ENCODE measurements around the gene GARIN5A.

GARIN5A gene

GRCh38 chr19:50500753-50501151 lies 24.1 kb upstream of the GARIN5A start:
- Histone ChIP-seq H3K79me2 (ENCODE audit: control insufficient read depth, low read length) (no peaks in the 10 kb centered on the region), H3K4me1 (ENCODE audit: control insufficient read depth, low read length) (peaks cover 4% of the 10 kb centered on the region; the same call in 1 of the 2 replicates), H3K9me3 (ENCODE audit: control insufficient read depth, insufficient read depth, low read length) (no peaks in the 10 kb centered on the region), H3K27me3 (ENCODE audit: control insufficient read depth, low read length) (no peaks in the 10 kb centered on the region), H4K20me1 (ENCODE audit: control insufficient read depth, insufficient read depth, low read depth, low read length) (no peaks in the 10 kb centered on the region), H3K27ac (ENCODE audit: low read depth, low read length) (no peak overlapping the region), H3K4me2 (ENCODE audit: low read length) (no peak overlapping the region), H3K36me3 (ENCODE audit: control insufficient read depth, low read length) (no peaks in the 10 kb centered on the region), H3K9me2 (replicated peaks; ENCODE audit: control insufficient read depth, low read length) (no peaks in the 10 kb centered on the region), H3F3A (ENCODE audit: control insufficient read depth, insufficient read depth) (no peaks in the 10 kb centered on the region), H3K4me3 (ENCODE audit: low read length) (no peak overlapping the region)
- TF ChIP-seq EZH2phosphoT487 (IDR thresholded peaks at IDR 0.05; ENCODE audit: borderline replicate concordance, low read length) = no peak
- no peak for TF ChIP-seq CTCF (IDR thresholded peaks at IDR 0.05; ENCODE audit: low read depth, low read length, poor library complexity, severe bottlenecking)

- TF ChIP-seq CTCF (IDR thresholded peaks at IDR 0.05; ENCODE audit: low read depth, low read length, poor library complexity, severe bottlenecking) = no peak
- no peak for TF ChIP-seq EZH2phosphoT487 (IDR thresholded peaks at IDR 0.05; ENCODE audit: borderline replicate concordance, low read length)
- no peaks in the 10 kb centered on the region for H3F3A ChIP-seq (ENCODE audit: control insufficient read depth, insufficient read depth)
- no peaks in the 10 kb centered on the region for H3K79me2 ChIP-seq (ENCODE audit: control insufficient read depth, low read length)
- no peaks in the 10 kb centered on the region for H3K27me3 ChIP-seq (ENCODE audit: control insufficient read depth, low read length)
- no peaks in the 10 kb centered on the region for H4K20me1 ChIP-seq (ENCODE audit: control insufficient read depth, insufficient read depth, low read depth, low read length)
- peaks cover 4% of the 10 kb centered on the region; the same call in 1 of the 2 replicates for H3K4me1 ChIP-seq (ENCODE audit: control insufficient read depth, low read length)
- no peaks in the 10 kb centered on the region for H3K9me3 ChIP-seq (ENCODE audit: control insufficient read depth, insufficient read depth, low read length)
- H3K9me2 ChIP-seq (replicated peaks; ENCODE audit: control insufficient read depth, low read length) = no peaks in the 10 kb centered on the region
- no peak overlapping the region for H3K4me3 ChIP-seq (ENCODE audit: low read length)
- no peaks in the 10 kb centered on the region for H3K36me3 ChIP-seq (ENCODE audit: control insufficient read depth, low read length)
- H3K27ac ChIP-seq (ENCODE audit: low read depth, low read length) = no peak overlapping the region
- no peak overlapping the region for H3K4me2 ChIP-seq (ENCODE audit: low read length)
These were observed 23.6 kb upstream of the GARIN5A start for GRCh38 chr19:50500060-50500752.

GRCh38 chr19:50498219-50499056 lies 21.8 kb upstream of the GARIN5A start:
- Histone ChIP-seq H3K4me3 (ENCODE audit: low read length) (no peak overlapping the region), H3K9me2 (replicated peaks; ENCODE audit: control insufficient read depth, low read length) (no peaks in the 10 kb centered on the region), H4K20me1 (ENCODE audit: control insufficient read depth, insufficient read depth, low read depth, low read length) (no peaks in the 10 kb centered on the region), H3K4me2 (ENCODE audit: low read length) (no peak overlapping the region), H3F3A (ENCODE audit: control insufficient read depth, insufficient read depth) (no peaks in the 10 kb centered on the region), H3K4me1 (ENCODE audit: control insufficient read depth, low read length) (peaks cover 4% of the 10 kb centered on the region; the same call in 1 of the 2 replicates), H3K27me3 (ENCODE audit: control insufficient read depth, low read length) (no peaks in the 10 kb centered on the region), H3K27ac (ENCODE audit: low read depth, low read length) (no peak overlapping the region), H3K9me3 (ENCODE audit: control insufficient read depth, insufficient read depth, low read length) (no peaks in the 10 kb centered on the region), H3K79me2 (ENCODE audit: control insufficient read depth, low read length) (no peaks in the 10 kb centered on the region), H3K36me3 (ENCODE audit: control insufficient read depth, low read length) (no peaks in the 10 kb centered on the region)
- TF ChIP-seq EZH2phosphoT487 (IDR thresholded peaks at IDR 0.05; ENCODE audit: borderline replicate concordance, low read length) = no peak
- TF ChIP-seq CTCF (IDR thresholded peaks at IDR 0.05; ENCODE audit: low read depth, low read length, poor library complexity, severe bottlenecking) = no peak

Measured in DOHH2 (cell line).